Subcutaneous abdominal adipose tissue (tissue), 5 donors: Measurements from ENCODE around the gene RGL2.

ENCODE experiments used
- H3K27ac ChIP-seq: one replicate; pipeline ENCODE4 v1.7.0; 2013; ENCODE audit warnings: low read depth, mild to moderate bottlenecking, inconsistent platforms, low read length, moderate library complexity
- H3K27me3 ChIP-seq, 5 donors: one replicate each; pipeline ENCODE4 v1.7.0; 2013; ENCODE audit warnings: low read length in 5 of 5, inconsistent platforms in 1 of 5; ENCODE audit not compliant: control insufficient read depth in 5 of 5, insufficient read depth in 4 of 5
- H3K36me3 ChIP-seq, 5 donors: one replicate each; pipeline ENCODE4 v1.7.0; 2013; ENCODE audit warnings: low read length in 5 of 5; ENCODE audit not compliant: control insufficient read depth in 5 of 5, insufficient read depth in 5 of 5
- H3K4me1 ChIP-seq, 5 donors: one replicate each; pipeline ENCODE4 v1.7.0; 2013; ENCODE audit warnings: low read length in 5 of 5, mild to moderate bottlenecking in 3 of 5, moderate library complexity in 1 of 5; ENCODE audit not compliant: control insufficient read depth in 5 of 5, insufficient read depth in 5 of 5
- H3K4me3 ChIP-seq, 5 donors: one replicate each; pipeline ENCODE4 v1.7.0; 2013; ENCODE audit warnings: low read length in 5 of 5, low read depth in 1 of 5
- H3K9ac ChIP-seq, 5 donors: one replicate each; pipeline ENCODE4 v1.7.0; 2013; ENCODE audit warnings: low read length in 5 of 5, mild to moderate bottlenecking in 4 of 5, moderate library complexity in 3 of 5
- H3K9me3 ChIP-seq, 5 donors: one replicate each; pipeline ENCODE4 v1.7.0; 2013; ENCODE audit warnings: low read length in 5 of 5; ENCODE audit not compliant: control insufficient read depth in 5 of 5
- donor health status: healthy.
- donor health status: healthy.
- donor health status: healthy.
- donor health status: healthy.
- donor health status: healthy.

RGL2 gene

DNA sequence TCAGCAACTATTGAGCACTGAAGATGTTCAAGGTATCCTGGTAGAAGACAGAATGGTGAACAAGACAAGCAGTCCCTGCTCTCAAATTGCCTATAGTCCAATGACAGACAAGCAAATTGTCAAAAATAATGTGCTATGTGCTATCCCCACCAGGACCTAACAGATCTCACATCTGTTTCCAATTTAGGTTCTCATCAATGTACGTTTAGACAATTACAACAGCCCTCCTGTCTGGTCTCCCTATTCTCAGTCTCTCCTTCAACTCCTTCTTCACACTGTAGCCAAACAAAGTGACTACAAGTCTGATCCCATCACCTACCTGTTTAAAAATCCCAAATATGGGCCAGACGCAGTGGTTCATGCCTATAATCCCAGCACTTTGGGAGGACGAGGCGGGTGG lies 7.6 kb upstream of the RGL2 start:
- Histone ChIP-seq H3K9me3 (no peaks in the 10 kb centered on the region), H3K27me3 (no peaks in the 10 kb centered on the region), H3K27ac (no peak overlapping the region), H3K9ac (no peak overlapping the region), H3K4me1 (peaks cover 0 to 14% (median 4%) of the 10 kb centered on the region in 5 donors), H3K36me3 (peaks cover 0 to 38% (median 30%) of the 10 kb centered on the region in 5 donors), H3K4me3 (no peak overlapping the region)

DNA sequence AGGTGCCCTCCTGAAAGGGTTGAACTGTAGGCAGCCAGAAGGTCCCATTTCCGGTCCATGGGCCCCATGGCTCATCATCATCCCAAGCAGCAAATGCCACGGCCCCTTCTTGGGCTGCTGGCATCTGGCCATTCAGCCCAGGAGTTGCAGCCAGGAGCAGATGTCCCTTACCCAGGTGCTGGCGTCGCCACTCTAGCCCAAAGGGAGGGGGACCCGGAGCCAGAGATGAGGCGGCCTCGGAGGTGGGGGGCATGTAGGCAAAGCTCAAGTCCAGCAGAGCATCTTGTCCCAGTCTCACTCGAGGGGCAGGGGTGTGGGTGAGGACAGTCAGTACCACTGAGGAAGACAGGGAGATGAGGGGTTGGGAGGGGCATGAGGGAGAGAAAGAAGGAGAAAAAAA lies 6.3 kb upstream of the RGL2 start:
- peaks cover 0 to 33% (median 30%) of the 10 kb centered on the region in 5 donors for H3K36me3 ChIP-seq
- H3K9me3 ChIP-seq: no peaks in the 10 kb centered on the region
- H3K9ac ChIP-seq: no peak overlapping the region
- H3K4me1 ChIP-seq: peaks cover 1 to 24% (median 11%) of the 10 kb centered on the region in 5 donors
- H3K4me3 ChIP-seq: no peak overlapping the region
- H3K27me3 ChIP-seq: no peaks in the 10 kb centered on the region
- no peak overlapping the region for H3K27ac ChIP-seq

DNA sequence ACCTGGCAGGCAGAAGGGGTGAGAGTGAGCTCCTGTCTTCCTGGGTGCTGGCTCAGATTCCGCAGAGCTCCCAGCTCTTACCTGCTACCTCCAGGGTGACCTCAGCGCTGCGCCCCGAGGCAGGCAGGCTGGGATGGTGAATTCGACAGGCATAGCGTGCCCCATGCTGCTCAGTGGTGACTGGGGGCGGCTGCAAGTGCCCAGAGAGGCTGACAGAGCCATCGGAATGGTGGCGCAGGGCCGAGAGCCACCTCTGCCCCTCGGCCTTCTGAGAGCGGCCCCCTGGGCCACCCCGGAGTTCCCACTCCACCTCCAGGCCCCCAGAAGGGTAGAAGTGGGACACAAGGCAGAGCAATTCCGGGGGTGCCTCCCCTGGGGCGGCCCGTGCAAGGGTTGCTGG lies 5.5 kb upstream of the RGL2 start:
- H3K27ac ChIP-seq: no peak overlapping the region
- no peak overlapping the region for H3K9ac ChIP-seq
- peaks cover 0 to 33% (median 30%) of the 10 kb centered on the region in 5 donors for H3K36me3 ChIP-seq
- H3K9me3 ChIP-seq: no peaks in the 10 kb centered on the region
- H3K4me1 ChIP-seq: peaks cover 2 to 33% (median 15%) of the 10 kb centered on the region in 5 donors
- no peaks in the 10 kb centered on the region for H3K27me3 ChIP-seq
- no peak overlapping the region for H3K4me3 ChIP-seq

DNA sequence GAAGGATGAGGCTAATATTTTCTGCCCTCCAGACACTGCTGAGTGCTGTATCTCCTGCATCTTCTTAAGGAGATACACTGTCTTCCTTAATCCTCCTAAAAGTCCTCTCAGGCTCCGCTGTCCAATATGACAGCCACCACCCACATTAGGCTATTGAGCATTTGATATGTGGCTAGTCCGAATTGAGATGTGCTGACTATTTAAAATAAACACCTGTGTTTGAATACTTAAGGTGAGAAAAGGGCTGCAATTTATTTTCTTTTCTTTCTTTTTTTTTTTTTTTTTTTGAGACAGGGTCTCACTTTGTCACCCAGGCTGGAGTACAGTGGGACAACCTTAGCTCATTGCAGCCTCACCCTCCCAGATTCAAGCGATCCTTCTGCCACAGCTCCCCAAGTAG lies 3.1 kb upstream of the RGL2 start:
- Histone ChIP-seq H3K27me3 (no peaks in the 10 kb centered on the region), H3K9me3 (no peaks in the 10 kb centered on the region), H3K36me3 (peaks cover 0 to 34% (median 25%) of the 10 kb centered on the region in 5 donors), H3K4me3 (no peak overlapping the region), H3K9ac (no peak overlapping the region), H3K4me1 (peaks cover 2 to 50% (median 26%) of the 10 kb centered on the region in 5 donors), H3K27ac (no peak overlapping the region)

DNA sequence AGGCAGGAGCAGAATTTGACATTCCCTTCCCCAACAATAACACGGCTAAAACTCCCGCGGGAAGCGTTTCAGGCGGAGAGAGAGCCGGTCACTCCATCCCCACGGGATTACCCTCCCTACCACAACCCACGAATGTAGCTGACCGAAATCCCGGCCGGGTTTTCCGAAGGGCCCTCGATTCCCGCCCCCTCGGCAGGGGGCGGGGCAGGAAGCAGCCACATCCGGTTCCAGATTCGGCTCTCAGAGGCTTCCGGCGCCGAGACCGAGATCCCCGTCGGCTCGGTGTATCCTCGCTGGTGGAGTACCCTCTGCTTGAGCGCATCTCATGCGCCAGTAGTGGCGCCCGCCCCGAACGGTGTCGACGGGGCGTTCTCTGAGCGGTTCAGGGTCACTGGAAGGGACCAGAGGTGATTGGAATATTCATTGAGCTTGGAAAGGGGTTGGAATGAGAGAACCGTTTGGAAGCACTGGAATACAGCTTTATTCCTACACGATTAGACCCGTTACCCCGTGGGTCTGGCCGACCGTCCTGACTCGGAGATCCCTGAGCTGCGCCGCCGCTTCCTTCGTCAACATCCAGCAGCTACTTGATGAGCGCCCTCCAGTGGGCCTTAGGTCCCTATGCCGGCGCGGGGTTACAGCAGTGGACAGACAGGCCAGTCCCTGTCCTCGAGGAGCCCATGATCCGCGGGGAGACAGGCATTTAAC lies 649 bp upstream of the RGL2 start:
- peaks cover 0 to 44% (median 33%) of the 10 kb centered on the region in 5 donors for H3K36me3 ChIP-seq
- peak overlapping the region; percentile 93 for H3K27ac ChIP-seq
- no peaks in the 10 kb centered on the region for H3K9me3 ChIP-seq
- H3K9ac ChIP-seq: peak overlapping the region; percentile 66 to 94 (median 90)
- H3K27me3 ChIP-seq: no peaks in the 10 kb centered on the region
- H3K4me3 ChIP-seq: peak overlapping the region; percentile 74 to 98 (median 91)
- peaks cover 2 to 41% (median 26%) of the 10 kb centered on the region in 5 donors for H3K4me1 ChIP-seq

DNA sequence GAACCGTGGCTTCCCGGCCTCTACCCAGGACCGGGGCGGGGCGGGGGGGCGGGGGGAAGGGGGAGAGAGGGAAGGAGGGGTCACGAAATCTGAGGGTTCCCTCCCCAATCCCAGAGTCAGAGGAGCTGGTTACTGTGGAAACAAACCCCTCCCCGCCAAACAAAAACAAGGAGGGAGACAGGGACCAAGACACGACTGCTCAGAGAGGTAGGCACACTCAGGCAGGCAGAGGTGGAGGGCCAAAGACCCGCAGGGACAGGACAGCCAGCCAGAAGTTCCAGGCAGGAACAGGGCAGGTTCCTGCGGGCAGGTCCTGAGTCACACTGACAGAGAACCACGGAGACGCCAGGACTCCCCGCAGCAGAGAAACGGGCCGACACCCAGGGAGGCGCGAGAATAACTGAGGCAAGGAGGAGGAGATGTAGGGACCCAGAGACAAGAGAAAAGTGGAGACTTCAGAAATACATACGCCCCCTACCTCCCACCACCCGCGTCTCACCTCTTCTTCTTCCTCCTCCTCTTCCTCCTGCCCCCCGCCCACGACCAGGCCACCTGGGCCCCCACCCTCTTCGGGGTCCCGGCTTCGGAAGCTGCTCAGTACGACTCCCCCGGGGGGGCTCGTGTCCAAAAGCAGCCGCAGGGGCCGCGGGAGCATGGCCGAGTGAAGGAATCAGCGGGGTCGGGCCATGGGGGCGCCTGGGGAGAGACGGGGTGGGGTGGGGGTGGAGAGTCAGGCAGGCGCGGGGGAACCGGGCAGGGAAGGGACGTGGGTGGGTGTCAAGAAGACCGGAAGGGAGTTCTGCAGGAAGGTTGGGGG lies 578 bp downstream of the RGL2 start:
- Histone ChIP-seq H3K27ac (peak overlapping the region; percentile 93), H3K4me1 (peaks cover 2 to 41% (median 26%) of the 10 kb centered on the region in 5 donors), H3K36me3 (peaks cover 0 to 47% (median 35%) of the 10 kb centered on the region in 5 donors), H3K27me3 (no peaks in the 10 kb centered on the region), H3K9ac (peak overlapping the region in 4 of 5 donors; percentile 73 to 94 (median 90)), H3K4me3 (peak overlapping the region; percentile 69 to 98 (median 91)), H3K9me3 (no peaks in the 10 kb centered on the region)

DNA sequence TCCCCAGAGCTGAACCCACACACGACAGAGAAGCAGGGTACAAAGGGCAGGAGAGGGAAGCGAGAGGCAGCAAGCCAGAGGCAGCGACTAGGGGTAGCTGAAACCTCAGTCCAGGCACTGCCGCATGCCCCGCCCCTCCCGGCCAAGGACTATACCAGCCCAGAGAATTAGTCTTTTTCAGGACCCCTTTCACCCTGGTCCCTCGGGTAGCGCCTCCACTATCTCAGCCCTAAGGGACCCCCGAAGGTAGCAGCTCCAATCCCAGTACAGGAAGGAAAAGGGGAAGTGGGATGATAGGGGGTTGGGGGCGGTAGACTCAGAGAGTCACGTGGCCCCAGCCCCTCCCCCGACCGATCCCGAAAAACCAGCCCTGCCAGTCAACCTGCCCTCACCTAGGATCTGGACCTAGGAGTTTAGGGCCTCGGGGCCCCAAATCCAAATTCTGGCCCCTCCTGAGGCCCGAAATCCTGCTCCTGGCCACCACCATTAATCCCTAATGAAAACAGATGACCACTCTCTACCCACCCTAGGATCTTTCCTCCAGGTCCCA lies 1.3 kb downstream of the RGL2 start:
- Histone ChIP-seq H3K36me3 (peaks cover 0 to 51% (median 42%) of the 10 kb centered on the region in 5 donors), H3K27ac (peak overlapping the region; percentile 74), H3K9me3 (no peaks in the 10 kb centered on the region), H3K4me1 (peaks cover 2 to 41% (median 26%) of the 10 kb centered on the region in 5 donors), H3K9ac (peak overlapping the region; percentile 59 to 86 (median 72)), H3K4me3 (peak overlapping the region; percentile 23 to 98 (median 80)), H3K27me3 (no peaks in the 10 kb centered on the region)

DNA sequence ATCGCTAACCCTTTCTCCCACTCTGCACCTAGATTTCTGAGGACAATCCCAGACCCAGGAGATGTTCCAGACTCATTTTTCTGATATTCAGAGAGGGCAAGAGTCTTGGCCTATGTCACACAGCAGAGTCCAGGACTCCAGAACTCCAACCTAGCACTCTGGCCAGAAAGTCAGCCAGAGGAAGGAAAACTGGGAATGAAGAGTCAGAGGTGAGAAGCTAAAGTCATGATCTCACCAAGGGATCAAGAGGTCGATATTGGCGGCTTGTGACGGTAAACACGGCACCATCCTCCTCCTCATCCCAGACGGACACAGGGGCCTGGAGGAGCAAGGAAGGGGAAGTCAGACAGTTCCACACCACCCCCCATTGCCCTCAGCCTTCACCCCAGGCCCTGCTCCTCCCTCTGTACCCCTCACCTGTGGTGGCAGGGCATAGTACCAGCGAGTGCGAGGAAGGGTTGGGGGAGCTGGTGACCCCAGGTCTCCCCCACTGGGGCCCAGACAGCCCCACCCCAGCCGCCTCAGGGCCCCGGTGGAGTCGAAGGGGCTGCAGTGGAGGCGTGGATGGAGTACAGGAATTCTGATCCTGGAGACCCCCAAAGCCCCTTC lies 1.8 kb downstream of the RGL2 start:
- H3K27ac ChIP-seq: peak overlapping the region; percentile 74
- H3K4me3 ChIP-seq: peak overlapping the region; percentile 23 to 98 (median 80)
- peaks cover 0 to 55% (median 48%) of the 10 kb centered on the region in 5 donors for H3K36me3 ChIP-seq
- H3K27me3 ChIP-seq: no peaks in the 10 kb centered on the region
- H3K9ac ChIP-seq: peak overlapping the region in 4 of 5 donors; percentile 59 to 86 (median 72)
- no peaks in the 10 kb centered on the region for H3K9me3 ChIP-seq
- H3K4me1 ChIP-seq: peaks cover 2 to 41% (median 26%) of the 10 kb centered on the region in 5 donors

DNA sequence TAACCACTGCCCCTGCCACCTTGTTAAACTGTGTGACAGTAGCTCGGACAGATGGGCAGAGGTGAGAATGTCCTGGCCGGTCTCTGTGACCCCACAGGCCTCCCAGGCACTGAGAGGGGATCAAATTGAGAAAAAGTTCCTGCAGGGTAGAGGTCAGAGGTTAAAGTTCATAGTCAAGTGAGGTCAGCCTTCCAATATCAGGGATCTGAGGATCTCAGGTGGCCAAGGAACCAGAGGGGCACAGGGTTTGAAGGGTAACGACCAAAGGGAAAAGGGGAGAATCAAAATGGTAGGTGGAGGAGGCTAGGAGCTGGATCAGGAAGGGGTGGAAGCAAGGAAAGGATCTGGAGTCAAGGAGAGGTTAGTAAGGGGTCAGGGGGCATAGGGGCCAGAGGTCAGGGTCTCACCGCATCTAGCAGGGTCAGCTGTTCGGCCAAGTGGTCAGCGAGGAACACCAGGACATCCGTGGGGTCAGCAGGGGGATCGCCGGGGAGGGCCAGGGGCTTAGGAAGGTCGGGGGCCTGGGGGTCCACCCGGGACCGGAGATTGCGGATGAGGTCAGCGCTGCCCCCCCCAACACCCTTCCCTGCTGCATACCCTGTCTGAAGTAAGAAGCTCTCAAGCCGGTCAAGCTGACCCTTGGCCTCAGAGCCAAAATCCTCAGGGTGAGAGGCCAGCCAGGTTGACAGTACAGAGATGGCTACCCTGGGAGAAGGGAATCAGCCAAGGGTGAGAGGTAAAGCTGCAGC lies 2.9 kb downstream of the RGL2 start:
- Histone ChIP-seq H3K36me3 (peaks cover 0 to 62% (median 57%) of the 10 kb centered on the region in 5 donors), H3K27me3 (no peaks in the 10 kb centered on the region), H3K4me3 (no peak overlapping the region), H3K9me3 (no peaks in the 10 kb centered on the region), H3K4me1 (peaks cover 2 to 34% (median 26%) of the 10 kb centered on the region in 5 donors), H3K27ac (no peak overlapping the region), H3K9ac (no peak overlapping the region)
